Endothelial cell (in vitro differentiated cells): Measurements from ENCODE around the gene AQP11. TPM values are rescaled to one million over a fixed set of nuclear protein-coding genes. Genes with fewer than 3 reads are reported as not detected.
"Not testable (repeated sequence)": the region's sequence is repeated elsewhere in the genome, so short reads cannot be mapped to it uniquely, and the experiment has no call there.

Experiments
- DNase-seq: peaks from one replicate; pipeline ENCODE4 v3.0.0; 2021; ENCODE audit warnings: low spot score
- H3K27ac Mint-ChIP-seq: one replicate; pipeline ENCODE4 v1.8.0; 2021; ENCODE audit warnings: mixed read lengths, inconsistent platforms; ENCODE audit not compliant: unreplicated experiment
- H3K27me3 Mint-ChIP-seq: one replicate; pipeline ENCODE4 v1.8.0; 2021; ENCODE audit warnings: mild to moderate bottlenecking, moderate library complexity, mixed read lengths, inconsistent platforms; ENCODE audit not compliant: unreplicated experiment
- H3K36me3 Mint-ChIP-seq: one replicate; pipeline ENCODE4 v1.8.0; 2021; ENCODE audit warnings: mild to moderate bottlenecking, low read depth, mixed read lengths, inconsistent platforms; ENCODE audit not compliant: unreplicated experiment
- H3K4me1 Mint-ChIP-seq: one replicate; pipeline ENCODE4 v1.8.0; 2021; ENCODE audit warnings: mild to moderate bottlenecking, mixed read lengths, inconsistent platforms; ENCODE audit not compliant: unreplicated experiment
- H3K4me3 Mint-ChIP-seq: one replicate; pipeline ENCODE4 v1.8.0; 2021; ENCODE audit warnings: mild to moderate bottlenecking, mixed read lengths, inconsistent platforms; ENCODE audit not compliant: unreplicated experiment
- H3K9me3 Mint-ChIP-seq: one replicate; pipeline ENCODE4 v1.8.0; 2021; ENCODE audit warnings: mixed read lengths, inconsistent platforms; ENCODE audit not compliant: unreplicated experiment
- CTCF ChIP-seq: fragments of 200-600 bp; sonication (generic); IDR thresholded peaks from one replicate; pipeline ENCODE4 v1.5.0; 2021; ENCODE audit warnings: antibody characterized with exemption; ENCODE audit not compliant: unreplicated experiment
- total RNA-seq: library from RNA; stranded (reverse); fragmentation: NEBNext Ultra II Directional; extraction: Animal tissue kit (Norgen Biotek cat#: 25700); gene quantifications from one replicate; pipeline ENCODE4 v1.2.1, GENCODE V29; 2021; ENCODE audit not compliant: unreplicated experiment

Gene AQP11
- total RNA-seq, 1 donor from 2014 or later: 0.33 TPM

GRCh38 chr11:77548552-77549445, 41.0 kb upstream of the AQP11 start:
- no peak for TF ChIP-seq CTCF
- H3K27me3 Mint-ChIP-seq: no peaks in the 10 kb centered on the region
- no peaks in the 10 kb centered on the region for H3K9me3 Mint-ChIP-seq
- no peak for DNase-seq
- H3K27ac Mint-ChIP-seq: no peak overlapping the region
- H3K4me1 Mint-ChIP-seq: peaks cover 7% of the 10 kb centered on the region
- no peak overlapping the region for H3K4me3 Mint-ChIP-seq
- no peaks in the 10 kb centered on the region for H3K36me3 Mint-ChIP-seq

- not testable (repeated sequence) for H3K9me3 Mint-ChIP-seq, H3K27ac Mint-ChIP-seq, H3K4me1 Mint-ChIP-seq, H3K36me3 Mint-ChIP-seq, H3K27me3 Mint-ChIP-seq, H3K4me3 Mint-ChIP-seq, DNase-seq
Measured at GRCh38 chr11:77551426-77551825, 38.3 kb upstream of the AQP11 start.

GRCh38 chr11:77557553-77557952, 32.2 kb upstream of the AQP11 start:
- no peaks in the 10 kb centered on the region for H3K4me1 Mint-ChIP-seq
- H3K27me3 Mint-ChIP-seq: no peaks in the 10 kb centered on the region
- no peaks in the 10 kb centered on the region for H3K9me3 Mint-ChIP-seq
- H3K36me3 Mint-ChIP-seq: no peaks in the 10 kb centered on the region
- H3K4me3 Mint-ChIP-seq: no peak overlapping the region
- H3K27ac Mint-ChIP-seq: no peak overlapping the region
- peak; percentile 31 for DNase-seq
- no peak for TF ChIP-seq CTCF

GRCh38 chr11:77558380-77558779, 31.4 kb upstream of the AQP11 start:
- Mint-ChIP-seq H3K27ac (no peak overlapping the region), H3K27me3 (no peaks in the 10 kb centered on the region), H3K36me3 (no peaks in the 10 kb centered on the region), H3K4me1 (no peaks in the 10 kb centered on the region), H3K4me3 (no peak overlapping the region), H3K9me3 (no peaks in the 10 kb centered on the region)
- no peak for TF ChIP-seq CTCF
- DNase-seq: no peak

- DNase-seq: no peak
- no peak for TF ChIP-seq CTCF
- Mint-ChIP-seq H3K4me3 (no peak overlapping the region), H3K4me1 (no peaks in the 10 kb centered on the region), H3K9me3 (no peaks in the 10 kb centered on the region), H3K27ac (no peak overlapping the region), H3K27me3 (no peaks in the 10 kb centered on the region), H3K36me3 (no peaks in the 10 kb centered on the region)
Measured at GRCh38 chr11:77559686-77560401, 29.9 kb upstream of the AQP11 start.
